Skin of body (tissue), 2 donors: ENCODE data around the gene ANGPT4. TPM values are rescaled to one million over a fixed set of nuclear protein-coding genes. Genes with fewer than 3 reads are reported as not detected.
"Not testable (repeated sequence)": the region's sequence is repeated elsewhere in the genome, so short reads cannot be mapped to it uniquely, and the experiment has no call there.

ENCODE experiments used
- DNase-seq: peaks from one replicate; lab custom pipeline; 2025; lab: John Stamatoyannopoulos, UW
- total RNA-seq: library from RNA; depleted of rRNA; stranded (reverse); fragments of >200 nt; gene quantifications from one replicate; pipeline ENCODE4 v1.2.3, GENCODE V29; 2014

Gene ANGPT4
- total RNA-seq, 1 donor from 2014 or later: 0.10 TPM

GRCh38 chr20:875115-875514 lies 41.0 kb downstream of the ANGPT4 start:
- no peak for DNase-seq

GRCh38 chr20:873875-874607 lies 42.1 kb downstream of the ANGPT4 start:
- DNase-seq: no peak

DNA sequence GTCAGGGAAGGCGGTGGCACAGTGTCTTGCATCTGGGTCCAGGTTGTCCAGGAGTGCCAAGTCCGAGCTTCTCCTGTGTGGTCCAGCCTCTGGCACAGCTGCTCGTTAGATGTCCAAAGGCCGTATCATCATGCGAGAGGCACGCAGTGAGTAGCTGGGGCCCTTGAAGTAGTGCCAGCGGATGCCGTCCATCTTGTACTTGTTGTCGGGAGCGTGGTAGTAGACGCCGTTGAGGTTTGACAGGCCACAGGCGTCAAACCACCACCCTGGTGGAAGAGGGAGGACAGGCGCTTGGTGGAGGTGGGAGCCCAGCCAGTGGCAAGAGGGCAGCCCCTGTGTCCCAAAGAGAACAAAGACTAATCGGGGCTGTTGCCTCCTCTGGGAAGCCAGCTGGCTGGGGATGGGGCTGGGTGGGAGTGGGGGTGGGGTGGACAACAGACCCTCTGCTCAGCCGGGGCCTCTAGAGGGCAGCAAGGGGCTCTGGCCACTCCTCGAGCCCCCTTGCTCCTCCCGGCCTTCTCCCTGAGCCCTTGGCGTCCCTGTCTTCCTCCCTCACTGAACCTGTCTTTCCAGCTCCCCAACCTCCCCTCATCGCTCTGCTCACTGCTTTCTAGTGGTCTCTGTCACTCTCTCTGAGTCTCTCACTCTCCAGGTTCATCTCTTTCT lies 43.1 kb downstream of the ANGPT4 start:
- no peak for DNase-seq

GRCh38 chr20:871948-872347 lies 44.2 kb downstream of the ANGPT4 start:
- no peak for DNase-seq

DNA sequence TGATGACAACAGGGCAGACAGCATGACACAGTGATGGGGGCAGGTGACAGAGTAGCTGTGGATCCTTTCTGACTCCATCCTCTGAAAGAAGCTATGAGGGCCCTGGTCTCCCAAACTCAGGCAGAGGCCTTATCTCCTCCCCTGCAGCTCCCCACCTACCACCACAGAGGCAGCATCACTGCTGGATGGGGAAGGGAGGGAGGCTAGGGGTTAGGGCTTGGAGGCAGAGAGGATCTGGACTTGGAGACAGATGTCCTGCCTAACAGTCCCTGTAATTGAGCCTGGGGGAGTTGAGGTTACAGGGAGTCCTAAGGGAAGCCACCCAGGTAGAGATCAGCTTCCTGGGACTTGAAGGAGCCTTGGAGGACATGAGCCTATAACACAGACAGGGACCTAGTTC lies 44.7 kb downstream of the ANGPT4 start:
- no peak for DNase-seq

DNA sequence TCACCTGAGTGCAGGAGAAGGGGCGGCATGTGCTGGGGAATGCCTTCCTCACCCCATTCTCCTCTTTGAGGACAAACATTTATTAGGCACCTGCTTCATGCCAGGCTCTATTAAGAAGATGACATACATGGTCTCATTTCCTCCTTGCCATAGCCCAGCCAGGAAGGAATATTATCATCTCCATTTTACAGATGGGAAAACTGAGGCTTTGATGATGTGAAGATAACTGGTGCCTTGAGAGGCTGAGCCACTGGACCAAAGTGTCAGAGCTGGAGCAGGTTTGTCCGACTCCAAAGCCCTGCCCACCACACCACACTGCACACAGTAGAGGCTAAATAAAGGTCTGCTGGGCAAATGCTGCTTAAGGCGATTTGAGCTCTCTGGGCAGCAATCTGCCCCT lies 45.4 kb downstream of the ANGPT4 start:
- DNase-seq: no peak

DNA sequence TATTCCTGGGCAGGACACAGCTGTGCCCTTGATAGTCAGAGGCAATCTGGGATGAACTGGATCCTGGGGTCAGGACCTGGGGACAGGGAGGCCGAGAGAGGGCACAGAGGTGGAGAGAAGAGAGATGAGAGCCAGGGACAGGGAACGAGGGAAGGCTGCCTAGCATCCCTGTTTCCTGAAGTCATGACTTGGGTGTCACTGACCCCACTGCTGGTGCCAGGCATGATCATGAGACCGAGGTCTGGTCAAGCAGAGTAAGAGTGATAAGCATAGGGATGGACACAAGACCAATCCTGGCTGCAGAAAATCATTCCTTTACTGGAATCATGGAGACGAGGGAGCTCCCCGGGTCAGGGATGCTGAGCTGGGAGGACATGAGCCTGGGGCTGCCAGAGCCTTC lies 46.5 kb downstream of the ANGPT4 start:
- no peak for DNase-seq

GRCh38 chr20:868279-868678 lies 47.9 kb downstream of the ANGPT4 start:
- no peak for DNase-seq

GRCh38 chr20:865440-865839 lies 50.7 kb downstream of the ANGPT4 start:
- DNase-seq: no peak

- no peak for DNase-seq
Measured at GRCh38 chr20:860891-861290, 55.2 kb downstream of the ANGPT4 start.

- no peak for DNase-seq
Measured at GRCh38 chr20:859751-860231, 56.3 kb downstream of the ANGPT4 start.

DNA sequence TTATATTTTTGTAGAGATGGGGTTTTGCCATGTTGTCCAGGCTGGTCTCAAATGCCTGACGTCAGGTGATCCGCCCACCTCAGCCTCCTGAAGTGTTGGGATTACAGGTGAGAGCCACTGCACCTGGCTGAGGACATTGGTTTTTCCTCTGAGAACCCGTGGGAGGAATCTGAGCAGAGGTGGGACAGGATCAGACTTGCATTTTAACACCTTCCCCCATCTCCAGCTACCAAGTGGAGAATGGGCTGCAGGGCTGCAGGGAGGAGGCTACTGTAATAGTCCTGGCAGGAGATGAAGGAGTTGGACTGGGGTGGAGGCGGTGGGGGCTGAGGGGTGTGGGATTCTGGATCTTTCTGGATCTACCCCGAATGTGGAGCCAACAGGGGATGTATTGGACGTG lies 58.1 kb downstream of the ANGPT4 start:
- DNase-seq: no peak

- no peak for DNase-seq
Measured at GRCh38 chr20:856361-856775, 59.8 kb downstream of the ANGPT4 start.

DNA sequence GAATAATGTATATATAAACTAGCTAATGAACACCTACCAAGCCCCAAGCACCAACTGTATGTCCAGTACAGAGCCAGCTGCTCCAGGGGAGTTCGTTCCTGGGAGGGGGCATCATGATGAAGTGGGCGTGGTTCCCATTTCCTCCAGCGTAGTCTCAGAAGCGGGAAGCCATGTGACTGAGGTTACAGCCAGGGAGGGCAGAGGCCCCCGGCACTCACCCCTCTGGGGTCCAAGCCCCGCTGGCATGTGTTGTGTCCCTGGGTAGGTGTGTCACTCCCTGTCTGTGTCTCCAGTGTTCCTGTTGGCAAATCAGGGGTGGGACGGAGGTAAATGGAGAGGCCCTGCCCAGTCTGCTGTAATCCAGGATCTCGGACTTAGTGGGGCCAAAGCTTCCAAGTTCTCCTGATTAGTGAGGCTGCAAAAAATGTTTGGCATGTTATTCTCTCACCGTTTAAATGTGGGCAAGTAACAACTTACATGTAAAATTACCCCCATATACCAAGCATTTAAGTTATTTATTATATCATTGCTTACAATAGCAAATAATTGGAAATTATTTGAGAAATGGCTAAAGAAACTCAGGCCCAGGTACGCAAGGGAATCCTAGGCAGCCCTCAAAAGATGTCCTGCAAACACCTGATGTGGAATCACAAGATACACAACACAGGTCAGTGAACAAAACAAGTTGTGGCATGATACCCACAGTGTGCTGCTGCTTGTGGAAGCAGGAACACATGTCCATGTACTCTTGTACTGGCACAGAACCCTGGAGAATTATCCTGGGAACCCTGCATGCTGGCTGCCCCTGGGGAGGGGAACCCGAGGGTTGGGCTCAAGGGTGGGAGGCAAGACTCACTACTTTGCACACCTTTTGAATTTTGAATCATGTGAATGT lies 60.4 kb downstream of the ANGPT4 start:
- DNase-seq: no peak

GRCh38 chr20:854601-855000 lies 61.5 kb downstream of the ANGPT4 start:
- no peak for DNase-seq

GRCh38 chr20:853406-853996 lies 62.6 kb downstream of the ANGPT4 start:
- no peak for DNase-seq

- DNase-seq: not testable (repeated sequence)
Measured at GRCh38 chr20:848731-849130, 67.4 kb downstream of the ANGPT4 start.

DNA sequence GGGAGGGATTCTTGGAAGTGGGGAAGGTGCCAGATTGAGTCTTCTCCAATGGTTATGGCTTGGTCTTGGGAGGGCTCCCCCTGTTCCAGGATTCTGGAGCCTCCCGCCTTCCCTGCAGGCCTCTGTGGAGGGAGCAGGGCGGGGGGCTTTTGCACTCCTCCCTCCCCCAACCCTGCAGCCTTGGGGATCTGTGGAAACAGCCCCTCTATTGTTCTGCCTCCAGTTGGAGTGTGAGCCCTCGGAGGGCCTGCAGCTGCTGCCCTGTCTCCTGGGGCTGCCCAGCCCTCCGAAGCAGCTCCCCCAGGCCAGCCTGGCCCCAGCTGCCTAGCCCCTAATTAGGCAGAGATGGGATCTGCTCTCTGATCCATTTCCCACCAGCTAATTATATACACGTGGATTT lies 67.9 kb downstream of the ANGPT4 start:
- DNase-seq: no peak

- DNase-seq: no peak
Measured at GRCh38 chr20:846894-847278, 69.2 kb downstream of the ANGPT4 start.

DNA sequence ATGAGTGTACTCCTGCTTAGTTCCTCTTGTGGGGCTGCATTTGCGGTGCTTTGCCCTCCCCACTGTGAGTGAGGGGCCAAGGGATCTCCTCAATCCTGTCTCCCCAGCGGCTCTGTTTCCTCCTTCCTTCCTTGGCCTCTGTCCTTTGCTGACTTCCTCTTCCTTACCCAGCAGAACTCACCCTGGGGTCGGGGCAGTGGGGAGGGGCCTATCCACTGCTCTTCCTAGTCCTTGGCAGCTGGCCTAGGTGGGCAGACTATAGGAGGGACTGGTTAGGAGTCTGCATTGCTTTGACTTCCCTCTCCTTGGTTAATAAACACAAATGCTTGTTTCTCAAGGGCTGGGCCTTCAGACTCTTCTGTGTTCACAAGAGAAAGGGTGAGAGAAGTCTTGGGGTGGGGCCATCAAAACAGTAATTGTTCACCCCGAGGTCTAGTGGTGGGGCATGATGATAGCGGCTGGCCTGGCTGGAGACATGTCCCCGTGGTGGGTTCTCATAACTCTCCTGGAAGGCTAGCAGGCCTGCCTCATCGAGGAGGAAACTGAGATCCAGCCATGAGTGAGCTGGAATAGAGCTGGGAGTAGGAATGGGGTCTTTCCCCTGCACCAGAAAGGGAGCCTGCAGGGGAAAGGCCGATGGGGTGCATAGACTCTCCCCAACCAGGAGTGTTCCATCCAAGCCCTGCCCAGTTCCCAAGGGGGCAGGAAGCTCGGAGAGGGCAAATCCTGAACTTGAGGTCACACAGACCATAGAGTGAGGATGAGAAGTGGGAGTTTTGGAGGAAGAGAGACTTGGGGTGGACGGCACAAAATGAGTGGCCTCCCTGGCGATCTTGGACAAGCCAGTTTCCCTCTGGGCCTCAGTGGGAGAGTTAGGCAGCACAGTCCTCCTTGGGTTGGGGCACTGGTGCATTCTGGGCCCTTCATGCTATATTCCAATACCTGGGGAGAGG lies 69.9 kb downstream of the ANGPT4 start:
- DNase-seq: no peak
